ENCODE data around the gene CSNK1D.

CSNK1D gene

GRCh38 chr17:82273327-82274133 is at the start of gene CSNK1D:
TSS of gene CSNK1D (minus strand) at chr17:82273700. CDS start at chr17:82273381, 319 bp downstream.
- peak; percentile 61 for DNase-seq

- no peak for DNase-seq
These were observed 49.3 kb upstream of the CSNK1D start for GRCh38 chr17:82322526-82323453.

GRCh38 chr17:82321947-82322466 is 48.5 kb upstream of the CSNK1D start:
- DNase-seq, result no peak

GRCh38 chr17:82320956-82321927 is 47.7 kb upstream of the CSNK1D start:
- DNase-seq, result no peak

GRCh38 chr17:82320140-82320840 is 46.8 kb upstream of the CSNK1D start:
- no peak for DNase-seq

GRCh38 chr17:82319619-82320062 is 46.1 kb upstream of the CSNK1D start:
- DNase-seq, result no peak

GRCh38 chr17:82318772-82319606 is 45.5 kb upstream of the CSNK1D start:
- no peak for DNase-seq

GRCh38 chr17:82318169-82318498 is 44.6 kb upstream of the CSNK1D start:
- DNase-seq, result no peak

GRCh38 chr17:82317394-82318168 is 44.1 kb upstream of the CSNK1D start, which contains the start of gene CD7:
TSS of gene CD7 (minus strand) at chr17:82317608. CDS start at chr17:82317495, 113 bp downstream.
- DNase-seq, result no peak

GRCh38 chr17:82316651-82317393 is 43.3 kb upstream of the CSNK1D start:
- no peak for DNase-seq

- no peak for DNase-seq
These were observed 42.3 kb upstream of the CSNK1D start for GRCh38 chr17:82315703-82316358.

GRCh38 chr17:82314727-82315605 is 41.5 kb upstream of the CSNK1D start:
- DNase-seq, result no peak

GRCh38 chr17:82314012-82314726 is 40.7 kb upstream of the CSNK1D start:
- DNase-seq, result no peak

GRCh38 chr17:82313195-82314011 is 39.9 kb upstream of the CSNK1D start:
- DNase-seq, result no peak

- DNase-seq, result no peak
These were observed 38.5 kb upstream of the CSNK1D start for GRCh38 chr17:82311971-82312370.

GRCh38 chr17:82310877-82311276 is 37.4 kb upstream of the CSNK1D start:
- no peak for DNase-seq

Measured in DMS153 (cell line).